GM21717 (cell line): Measurements from ENCODE around the gene UBE2U.

ENCODE experiments used
- ATAC-seq: cut with Tn5 transposase; IDR thresholded peaks from one replicate; pipeline ENCODE4 v1.9.1; 2021; ENCODE audit warnings: mild to moderate bottlenecking, moderate library complexity; ENCODE audit not compliant: unreplicated experiment

UBE2U gene

DNA sequence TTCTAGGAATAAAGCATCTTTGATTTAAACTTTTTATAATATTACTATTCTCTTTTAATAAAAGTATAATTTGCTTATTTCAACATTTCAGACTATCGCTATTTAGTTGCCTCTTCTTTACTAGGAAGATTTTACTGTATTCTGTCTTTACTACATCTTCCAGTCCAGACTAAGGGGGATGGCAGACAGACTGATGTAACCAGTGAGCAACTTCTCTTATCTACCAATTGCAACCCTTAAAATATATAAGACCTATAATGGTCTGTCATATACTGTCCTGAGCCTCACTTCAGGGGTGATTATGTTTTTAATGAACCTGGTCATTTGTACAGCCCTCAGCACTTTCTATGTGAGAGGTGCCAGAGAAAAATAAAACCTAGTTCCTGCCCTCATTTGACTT is 87.0 kb downstream of the UBE2U start:
- ATAC-seq, result no peak

DNA sequence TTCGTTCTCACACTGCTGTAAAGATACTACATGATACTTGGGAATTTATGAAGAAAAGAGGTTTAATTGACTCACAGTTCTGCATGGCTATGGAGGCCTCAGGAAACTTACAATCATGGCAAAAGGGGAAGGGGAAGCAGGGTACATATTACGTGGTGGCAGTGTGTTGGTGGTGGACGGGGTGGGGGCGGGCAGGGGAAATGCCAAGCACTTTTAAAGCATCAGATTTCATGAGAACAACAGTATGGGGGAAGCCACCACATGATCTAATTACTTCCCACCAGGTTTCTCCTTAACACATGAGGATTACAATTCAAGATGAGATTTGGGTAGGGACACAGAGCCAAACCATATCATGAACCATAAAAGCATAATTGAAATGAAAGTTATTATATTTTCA is 88.5 kb downstream of the UBE2U start:
- ATAC-seq, result no peak

- no peak for ATAC-seq
Measured at GRCh38 chr1:64292399-64292798, 89.0 kb downstream of the UBE2U start.

DNA sequence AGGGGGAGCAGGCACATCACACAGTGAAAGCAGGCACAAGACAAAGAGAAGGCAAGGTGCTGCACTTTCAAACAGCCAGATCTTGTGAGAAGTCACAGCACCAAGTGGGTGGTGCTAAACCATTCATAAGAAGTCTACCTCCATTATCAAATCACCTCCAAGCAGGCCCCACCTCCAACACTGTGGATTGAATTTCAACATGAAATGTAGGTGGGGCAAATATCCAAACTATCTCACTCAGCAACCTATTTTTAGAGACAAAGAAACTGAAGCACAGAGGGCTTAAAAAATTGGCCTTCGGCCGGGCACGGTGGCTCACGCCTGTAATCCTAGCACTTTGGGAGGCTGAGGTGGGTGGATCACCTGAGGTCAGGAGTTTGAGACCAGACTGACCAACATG is 90.4 kb downstream of the UBE2U start:
- ATAC-seq, result no peak

- ATAC-seq, result no peak
Measured at GRCh38 chr1:64295136-64295535, 91.7 kb downstream of the UBE2U start.

- ATAC-seq, result no peak
Measured at GRCh38 chr1:64295561-64295960, 92.1 kb downstream of the UBE2U start.

DNA sequence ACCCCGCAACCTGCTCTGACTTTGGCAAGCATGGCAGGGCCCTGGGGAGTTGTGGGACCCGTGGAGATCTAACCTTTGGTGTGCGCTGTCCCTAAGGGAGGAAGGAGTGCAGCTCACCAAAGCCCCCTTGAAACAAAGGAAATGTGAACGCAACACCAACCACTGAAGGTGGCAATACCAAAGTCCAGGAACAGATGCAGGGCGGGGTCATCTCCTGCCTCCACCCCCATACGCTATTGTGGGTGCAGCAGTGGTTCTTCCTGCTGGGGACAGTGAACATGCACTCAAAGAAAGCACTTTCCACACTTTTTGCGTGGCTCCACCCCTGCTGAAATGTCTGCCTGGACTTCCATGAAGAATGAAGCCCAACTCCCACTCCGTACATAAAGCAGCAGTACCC is 93.0 kb downstream of the UBE2U start:
- ATAC-seq, result no peak

DNA sequence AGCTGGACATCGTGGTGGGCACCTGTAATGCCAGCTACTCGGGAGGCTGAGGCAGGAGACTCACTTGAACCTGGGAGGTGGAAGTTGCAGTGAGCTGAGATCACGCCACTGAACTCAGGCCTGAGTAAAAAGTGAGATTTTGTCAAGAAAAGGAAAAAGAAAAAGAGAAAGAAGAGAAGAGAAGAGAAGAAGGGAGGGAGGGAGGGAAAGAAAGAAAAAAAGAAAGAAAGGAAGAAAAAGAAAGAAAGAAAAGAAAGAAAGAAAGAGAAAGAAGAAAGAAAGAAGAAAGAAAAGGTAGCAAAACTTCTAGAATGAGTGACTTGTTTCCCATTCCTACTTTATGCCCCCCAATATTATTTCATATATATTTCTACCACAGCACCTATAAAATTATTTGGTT is 98.8 kb downstream of the UBE2U start:
- ATAC-seq, result no peak

GRCh38 chr1:64302971-64303370 is 99.5 kb downstream of the UBE2U start:
- no peak for ATAC-seq

DNA sequence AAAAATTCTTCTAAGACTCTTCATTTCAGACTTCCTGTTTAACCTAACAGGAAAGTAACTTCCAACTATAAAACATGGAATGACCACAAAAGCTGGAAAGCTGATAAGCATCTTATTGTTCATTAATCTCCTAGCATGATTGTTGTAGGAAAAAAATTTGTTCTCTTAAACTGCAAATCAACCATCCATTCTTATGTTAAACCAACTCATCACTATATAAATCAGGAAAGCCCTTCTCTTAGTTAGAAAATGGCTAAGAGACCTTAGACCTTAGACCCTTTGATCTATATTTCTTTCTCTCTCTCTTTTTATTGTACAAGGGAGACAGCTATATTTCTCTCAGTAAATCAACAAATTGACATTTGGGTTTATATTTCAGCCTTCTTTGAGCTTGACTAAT is 101.4 kb downstream of the UBE2U start:
- ATAC-seq, result no peak

- no peak for ATAC-seq
Measured at GRCh38 chr1:64308866-64309265, 105.4 kb downstream of the UBE2U start.

DNA sequence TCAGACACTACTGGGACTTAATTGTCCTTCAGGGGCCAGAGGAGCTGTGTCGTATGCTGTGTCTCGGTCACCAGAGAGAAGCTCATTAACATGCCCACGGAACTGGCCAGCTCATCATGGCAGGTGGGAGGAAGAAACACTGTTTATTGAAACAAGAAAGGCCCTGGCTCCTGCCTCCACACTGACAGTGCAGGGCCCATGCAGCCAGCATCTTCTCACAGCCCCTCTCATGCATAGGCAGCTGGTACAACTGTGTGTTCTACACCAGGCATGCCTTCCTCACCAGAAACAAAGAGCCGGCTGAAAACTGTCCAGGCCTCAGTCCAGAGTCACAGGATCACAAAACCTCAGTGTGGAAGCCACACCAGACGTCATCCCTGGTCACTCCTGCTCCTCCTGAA is 106.0 kb downstream of the UBE2U start:
- ATAC-seq, result no peak

DNA sequence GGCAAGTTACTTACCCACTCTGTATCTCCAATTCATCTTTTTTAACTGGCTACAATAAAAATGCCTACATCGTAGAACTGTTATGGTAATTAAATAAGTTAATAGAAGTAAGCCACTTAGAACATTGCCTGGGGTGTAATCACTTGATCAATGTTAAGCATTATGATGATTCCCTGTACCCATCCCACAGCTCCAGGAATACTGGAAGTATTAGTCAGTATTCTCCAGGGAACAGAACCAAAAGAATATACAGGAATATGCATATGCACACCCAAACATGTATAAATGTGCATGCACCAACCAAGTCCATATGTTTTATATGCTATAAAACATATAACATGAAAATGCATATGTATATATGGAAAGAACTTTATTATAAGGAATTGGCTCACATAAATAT is 107.3 kb downstream of the UBE2U start:
- ATAC-seq, result no peak

DNA sequence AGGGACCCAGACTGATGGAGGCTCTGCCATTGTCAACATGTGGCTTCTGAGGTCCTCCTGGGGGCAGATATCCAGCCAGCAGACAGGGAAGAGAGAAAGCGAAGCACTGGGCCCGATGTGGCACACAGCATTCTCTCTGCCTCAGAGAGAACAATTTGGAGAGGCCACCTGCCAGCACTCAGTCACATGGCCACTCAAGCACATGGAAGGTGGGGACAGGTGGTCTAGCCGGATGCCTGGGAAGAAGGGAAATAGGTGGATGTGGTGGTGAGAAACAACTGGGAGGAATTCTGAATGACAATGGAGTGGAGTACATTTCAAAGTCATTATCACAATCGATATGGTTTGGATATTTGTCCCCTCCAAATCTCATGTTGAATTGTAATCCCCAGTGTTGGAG is 109.0 kb downstream of the UBE2U start:
- ATAC-seq, result no peak

GRCh38 chr1:64315402-64315801 is 112.0 kb downstream of the UBE2U start:
- ATAC-seq, result no peak
